DND-41 (cell line): ENCODE measurements around the gene CT45A8.

Source experiments
- EZH2 ChIP-seq: IDR thresholded peaks from 3 replicates; pipeline ENCODE4 v1.6.1; 2012; ENCODE audit warnings: borderline replicate concordance, low read depth, mild to moderate bottlenecking, moderate library complexity, low read length, inconsistent platforms; ENCODE audit not compliant: severe bottlenecking
- TF ChIP-seq, protein P1 (sequence below): IDR thresholded peaks from 2 replicates; pipeline ENCODE4 v1.5.1; 2012; ENCODE audit warnings: borderline replicate concordance, low read length, moderate library complexity, mild to moderate bottlenecking; ENCODE audit not compliant: poor library complexity, severe bottlenecking; ENCODE audit errors: extremely low read depth

DNA sequence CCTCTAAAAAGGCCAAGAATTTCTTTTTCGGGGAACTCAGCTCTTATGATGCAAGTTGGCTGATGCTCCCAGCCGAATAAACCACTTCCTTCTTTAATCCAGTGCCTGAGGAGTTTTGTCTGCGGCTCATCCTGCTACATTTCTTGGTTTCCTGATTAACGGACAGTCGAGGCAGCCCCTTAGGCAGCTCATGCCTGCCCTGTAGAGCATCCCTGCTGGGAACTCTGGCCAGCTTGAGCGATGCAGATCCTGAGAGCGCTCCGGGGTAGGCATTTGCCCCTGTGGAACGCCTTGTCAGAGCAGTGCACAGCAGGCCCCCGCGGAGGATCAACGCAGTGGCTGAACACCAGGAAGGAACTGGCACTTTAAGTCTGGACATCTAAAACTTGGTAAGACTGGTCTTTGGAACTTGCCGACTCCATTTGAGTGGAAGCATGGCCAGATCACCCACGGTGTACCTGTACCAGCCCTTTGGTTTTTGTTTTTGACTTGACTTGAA is 35.8 kb upstream of the CT45A8 start:
- TF ChIP-seq, protein P1, sequence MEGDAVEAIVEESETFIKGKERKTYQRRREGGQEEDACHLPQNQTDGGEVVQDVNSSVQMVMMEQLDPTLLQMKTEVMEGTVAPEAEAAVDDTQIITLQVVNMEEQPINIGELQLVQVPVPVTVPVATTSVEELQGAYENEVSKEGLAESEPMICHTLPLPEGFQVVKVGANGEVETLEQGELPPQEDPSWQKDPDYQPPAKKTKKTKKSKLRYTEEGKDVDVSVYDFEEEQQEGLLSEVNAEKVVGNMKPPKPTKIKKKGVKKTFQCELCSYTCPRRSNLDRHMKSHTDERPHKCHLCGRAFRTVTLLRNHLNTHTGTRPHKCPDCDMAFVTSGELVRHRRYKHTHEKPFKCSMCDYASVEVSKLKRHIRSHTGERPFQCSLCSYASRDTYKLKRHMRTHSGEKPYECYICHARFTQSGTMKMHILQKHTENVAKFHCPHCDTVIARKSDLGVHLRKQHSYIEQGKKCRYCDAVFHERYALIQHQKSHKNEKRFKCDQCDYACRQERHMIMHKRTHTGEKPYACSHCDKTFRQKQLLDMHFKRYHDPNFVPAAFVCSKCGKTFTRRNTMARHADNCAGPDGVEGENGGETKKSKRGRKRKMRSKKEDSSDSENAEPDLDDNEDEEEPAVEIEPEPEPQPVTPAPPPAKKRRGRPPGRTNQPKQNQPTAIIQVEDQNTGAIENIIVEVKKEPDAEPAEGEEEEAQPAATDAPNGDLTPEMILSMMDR, result no peak
- TF ChIP-seq EZH2, result no peak
